GM06990 (cell line): ENCODE measurements around the gene BLID.

Experiments
- DNase-seq: peaks from one replicate; pipeline ENCODE4 v3.0.0-alpha.2; 2011; ENCODE audit not compliant: insufficient read length; ENCODE audit errors: extremely low read depth
- H3K27me3 ChIP-seq: replicated peaks from 2 replicates; pipeline ENCODE4 v1.6.0; 2011; ENCODE audit warnings: low read length; ENCODE audit not compliant: control insufficient read depth, insufficient read depth
- H3K36me3 ChIP-seq: 2 replicates; pipeline ENCODE4 v1.5.1; 2011; ENCODE audit warnings: low read length; ENCODE audit not compliant: control insufficient read depth, insufficient read depth
- H3K4me3 ChIP-seq: replicated peaks from 2 replicates; pipeline ENCODE4 v1.5.1; 2011; ENCODE audit warnings: low read depth, mild to moderate bottlenecking, control low read depth, low read length
- CTCF ChIP-seq: IDR thresholded peaks from 2 replicates; pipeline ENCODE4 v1.5.1; 2011; ENCODE audit warnings: low read length, control low read depth, mild to moderate bottlenecking, inconsistent platforms; ENCODE audit not compliant: insufficient read depth, poor library complexity, severe bottlenecking

Gene BLID

GRCh38 chr11:122071709-122072202 is 44.3 kb downstream of the BLID start:
- TF ChIP-seq CTCF, result no peak
- Histone ChIP-seq H3K36me3 (no peaks in the 10 kb centered on the region), H3K27me3 (peaks cover 2% of the 10 kb centered on the region), H3K4me3 (no peak overlapping the region)
- no peak for DNase-seq

- H3K27me3 ChIP-seq, result no peaks in the 10 kb centered on the region
- H3K4me3 ChIP-seq, result no peak overlapping the region
- H3K36me3 ChIP-seq, result no peaks in the 10 kb centered on the region
- no peak for TF ChIP-seq CTCF
- no peak for DNase-seq
These were observed 46.2 kb downstream of the BLID start for GRCh38 chr11:122069707-122070360.

- TF ChIP-seq CTCF, result no peak
- H3K36me3 ChIP-seq, result no peaks in the 10 kb centered on the region
- DNase-seq, result no peak
- H3K4me3 ChIP-seq, result no peak overlapping the region
- H3K27me3 ChIP-seq, result no peaks in the 10 kb centered on the region
These were observed 47.2 kb downstream of the BLID start for GRCh38 chr11:122068837-122069236.

GRCh38 chr11:122068141-122068540 is 47.9 kb downstream of the BLID start:
- no peaks in the 10 kb centered on the region for H3K27me3 ChIP-seq
- H3K4me3 ChIP-seq, result no peak overlapping the region
- H3K36me3 ChIP-seq, result no peaks in the 10 kb centered on the region
- DNase-seq, result no peak
- no peak for TF ChIP-seq CTCF
